Measurements from ENCODE around the gene THAP11.

Gene THAP11

DNA sequence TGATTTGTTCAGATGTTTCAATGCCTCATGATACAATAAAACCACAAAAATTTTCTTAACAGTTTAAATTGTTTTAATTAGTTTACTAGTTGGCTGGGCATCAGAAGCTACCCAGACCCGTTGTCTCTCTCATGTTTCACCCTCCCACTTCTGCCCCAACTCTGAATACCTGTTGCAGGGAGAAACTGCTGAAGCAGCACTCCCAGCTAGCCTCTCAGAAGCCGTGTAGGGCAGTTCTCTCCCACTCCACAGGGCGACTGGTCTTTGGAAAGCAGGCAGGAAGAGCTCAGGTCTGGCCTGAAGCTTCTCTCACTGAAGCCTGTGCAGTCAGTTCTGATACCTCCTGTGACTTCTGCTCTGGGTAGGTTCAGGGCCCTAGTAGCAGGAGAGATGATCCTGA lies 29.1 kb downstream of the THAP11 start:
- TF ChIP-seq, protein P1, sequence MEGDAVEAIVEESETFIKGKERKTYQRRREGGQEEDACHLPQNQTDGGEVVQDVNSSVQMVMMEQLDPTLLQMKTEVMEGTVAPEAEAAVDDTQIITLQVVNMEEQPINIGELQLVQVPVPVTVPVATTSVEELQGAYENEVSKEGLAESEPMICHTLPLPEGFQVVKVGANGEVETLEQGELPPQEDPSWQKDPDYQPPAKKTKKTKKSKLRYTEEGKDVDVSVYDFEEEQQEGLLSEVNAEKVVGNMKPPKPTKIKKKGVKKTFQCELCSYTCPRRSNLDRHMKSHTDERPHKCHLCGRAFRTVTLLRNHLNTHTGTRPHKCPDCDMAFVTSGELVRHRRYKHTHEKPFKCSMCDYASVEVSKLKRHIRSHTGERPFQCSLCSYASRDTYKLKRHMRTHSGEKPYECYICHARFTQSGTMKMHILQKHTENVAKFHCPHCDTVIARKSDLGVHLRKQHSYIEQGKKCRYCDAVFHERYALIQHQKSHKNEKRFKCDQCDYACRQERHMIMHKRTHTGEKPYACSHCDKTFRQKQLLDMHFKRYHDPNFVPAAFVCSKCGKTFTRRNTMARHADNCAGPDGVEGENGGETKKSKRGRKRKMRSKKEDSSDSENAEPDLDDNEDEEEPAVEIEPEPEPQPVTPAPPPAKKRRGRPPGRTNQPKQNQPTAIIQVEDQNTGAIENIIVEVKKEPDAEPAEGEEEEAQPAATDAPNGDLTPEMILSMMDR (IDR thresholded peaks at IDR 0.05; ENCODE audit: low read depth, low read length) = no peak
- DNase-seq (ENCODE audit: low read depth in 2 of 2) = no peak
- no peak overlapping the region for H3K4me3 ChIP-seq (replicated peaks in 1 of 2; ENCODE audit: low read depth in 2 of 2, low read length in 2 of 2)

DNA sequence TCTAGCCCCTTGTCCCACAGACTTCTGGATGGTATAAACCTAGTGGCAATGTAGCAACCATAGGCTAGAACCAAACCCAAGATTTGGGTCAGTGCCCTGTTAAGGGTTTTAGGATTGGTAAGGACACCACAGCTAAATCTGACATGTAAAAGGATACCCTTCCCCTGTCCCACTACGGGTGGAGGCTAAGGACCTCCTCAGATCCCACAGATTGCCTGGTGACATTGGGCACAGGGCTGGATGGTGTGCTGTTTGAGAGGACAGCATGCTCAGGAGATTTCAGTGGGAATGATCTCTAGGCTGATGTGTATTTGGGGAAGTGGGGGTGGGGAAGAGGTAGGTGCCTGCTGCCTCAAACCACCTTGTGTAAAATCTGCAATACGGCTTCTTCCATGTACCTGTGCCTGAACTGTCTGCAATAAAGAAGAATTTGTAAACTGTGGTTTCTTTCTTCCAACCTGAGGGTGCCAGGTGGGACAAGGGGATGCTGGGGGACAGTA lies 30.1 kb downstream of the THAP11 start:
- no peak for DNase-seq (ENCODE audit: low read depth in 2 of 2)
- H3K4me3 ChIP-seq (replicated peaks in 1 of 2; ENCODE audit: low read depth in 2 of 2, low read length in 2 of 2) = no peak overlapping the region
- TF ChIP-seq, protein P1 (IDR thresholded peaks at IDR 0.05; ENCODE audit: low read depth, low read length) = no peak

DNA sequence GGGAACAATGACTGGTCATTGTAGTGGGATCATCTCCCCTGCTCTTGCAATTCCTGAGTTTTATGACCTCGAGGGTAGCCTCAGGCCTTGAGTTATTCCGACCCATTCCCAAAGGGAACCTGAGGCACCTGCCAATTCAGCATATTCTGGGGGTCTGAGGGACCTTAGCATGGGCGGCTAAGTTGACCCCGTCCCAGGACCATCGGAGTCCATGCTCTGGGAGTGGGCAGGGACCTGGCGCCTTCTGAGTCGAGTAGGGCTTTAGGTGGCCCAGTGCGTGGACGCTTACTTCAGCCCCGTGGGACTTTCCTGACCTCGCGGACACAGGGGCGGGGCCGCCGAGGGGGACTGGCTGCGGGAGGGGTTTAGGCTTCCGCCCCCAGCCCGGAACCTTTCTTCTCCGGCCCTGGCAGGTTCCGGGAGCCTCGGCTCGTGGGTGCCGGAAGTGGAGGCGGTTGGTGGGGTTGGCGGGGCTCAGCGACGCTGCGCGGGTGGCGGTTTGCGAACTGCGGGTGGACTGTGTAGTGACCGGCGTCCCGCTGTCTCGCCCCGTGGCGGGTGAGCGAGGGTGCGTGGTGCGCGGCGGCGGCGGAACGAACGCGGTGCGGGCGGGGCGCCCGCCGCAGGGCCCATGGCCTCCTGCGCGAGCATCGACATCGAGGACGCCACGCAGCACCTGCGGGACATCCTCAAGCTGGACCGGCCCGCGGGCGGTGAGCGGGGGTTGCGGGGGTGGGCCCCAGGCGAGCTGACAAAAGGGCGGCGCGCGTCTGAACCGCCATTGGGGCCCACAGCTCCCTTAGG lies 30.7 kb downstream of the THAP11 start, which contains the start of gene EDC4:
EDC4 (plus strand) TSS at position 422 of the 804 bp plus-strand sequence; CDS start at position 632, 210 bp downstream.
- H3K4me3 ChIP-seq (replicated peaks in 1 of 2; ENCODE audit: low read depth in 2 of 2, low read length in 2 of 2) = peak within 1 kb of the TSS; percentile 91 to 93
- peak; percentile 83 for DNase-seq (ENCODE audit: low read depth in 2 of 2)
- TF ChIP-seq, protein P1 (IDR thresholded peaks at IDR 0.05; ENCODE audit: low read depth, low read length) = no peak

DNA sequence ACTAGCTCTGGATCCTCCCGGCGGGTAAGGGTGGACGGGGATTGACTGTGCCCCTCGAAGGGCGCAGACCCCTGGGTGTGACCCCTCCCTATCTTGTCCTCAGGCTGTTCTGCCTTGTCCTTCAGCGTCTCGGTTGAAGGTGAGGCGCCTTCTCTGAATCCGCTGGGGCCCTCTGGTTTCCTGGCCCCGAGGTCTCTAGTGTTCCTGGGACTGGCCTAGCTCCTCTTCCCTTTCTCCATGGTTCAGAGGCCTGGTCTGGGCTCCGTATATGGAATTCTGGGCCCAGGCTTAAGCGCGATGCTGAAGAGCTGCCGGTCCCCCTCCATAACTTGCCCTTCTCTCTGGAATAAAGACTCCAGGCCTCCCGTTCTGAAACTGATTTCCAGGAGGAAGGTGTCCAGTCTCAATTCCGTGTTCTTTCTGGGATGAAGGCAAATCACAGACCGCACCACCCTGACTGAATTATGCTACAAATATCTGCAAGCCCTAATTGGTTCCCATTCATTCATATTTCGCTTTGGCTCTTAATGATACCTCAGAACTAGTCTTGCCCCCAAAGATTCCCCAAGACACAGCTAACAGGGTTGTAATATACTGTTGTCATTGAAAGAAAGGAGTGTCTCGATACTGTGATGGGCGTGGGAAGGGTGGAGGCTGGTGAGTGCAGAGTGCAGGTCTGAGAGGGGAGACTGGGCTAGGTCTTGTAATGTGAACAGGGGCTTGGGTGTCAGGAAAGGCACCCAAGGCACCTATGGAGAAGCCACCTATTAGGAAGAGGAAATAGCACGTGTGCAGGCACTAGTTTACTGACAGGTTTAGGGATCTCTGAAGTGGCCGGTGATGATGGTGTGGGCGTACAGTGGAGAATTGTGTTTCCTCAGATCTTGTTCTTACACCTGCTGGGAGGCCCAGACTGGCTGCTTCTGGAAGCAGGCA lies 31.6 kb downstream of the THAP11 start:
- peak; percentile 16 to 24 for DNase-seq (ENCODE audit: low read depth in 2 of 2)
- peak overlapping the region; percentile 91 to 93 for H3K4me3 ChIP-seq (replicated peaks in 1 of 2; ENCODE audit: low read depth in 2 of 2, low read length in 2 of 2)
- TF ChIP-seq, protein P1 (IDR thresholded peaks at IDR 0.05; ENCODE audit: low read depth, low read length) = no peak

DNA sequence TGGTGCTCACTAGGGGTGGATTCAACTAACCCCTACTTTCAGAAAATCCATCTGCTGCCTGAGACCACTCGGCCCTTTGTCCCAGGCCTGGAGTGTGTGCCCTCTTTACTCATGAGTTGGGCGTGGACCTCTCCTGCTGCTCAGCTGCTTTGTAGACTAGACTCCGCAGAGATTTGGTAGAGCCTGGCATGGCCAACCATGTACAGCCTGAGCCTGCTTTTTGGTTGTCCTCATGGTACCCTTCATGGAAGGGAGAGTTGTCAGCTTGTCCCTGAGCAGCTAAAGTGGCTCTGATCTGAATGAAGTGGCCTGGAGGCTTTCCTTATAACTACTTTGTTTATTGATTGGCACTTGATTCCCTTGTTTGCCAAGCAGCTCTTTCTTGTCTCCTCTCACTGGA lies 32.3 kb downstream of the THAP11 start:
- DNase-seq (ENCODE audit: low read depth in 2 of 2) = no peak
- TF ChIP-seq, protein P1 (IDR thresholded peaks at IDR 0.05; ENCODE audit: low read depth, low read length) = no peak

DNA sequence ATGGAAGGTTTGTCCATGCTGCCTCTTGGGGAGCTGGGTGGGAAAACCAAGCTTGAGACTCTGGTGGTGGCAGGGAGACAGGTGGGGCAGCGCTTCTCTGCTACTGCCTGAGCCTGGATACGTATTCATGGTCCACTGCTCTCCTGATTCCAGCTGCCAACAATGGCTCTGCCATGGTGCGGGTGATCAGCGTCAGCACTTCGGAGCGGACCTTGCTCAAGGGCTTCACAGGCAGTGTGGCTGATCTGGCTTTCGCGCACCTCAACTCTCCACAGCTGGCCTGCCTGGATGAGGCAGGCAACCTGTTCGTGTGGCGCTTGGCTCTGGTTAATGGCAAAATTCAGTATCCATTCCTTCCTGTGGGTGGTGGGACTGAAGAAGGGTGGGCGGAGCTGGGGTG lies 34.9 kb downstream of the THAP11 start:
- no peak overlapping the region for H3K4me3 ChIP-seq (replicated peaks in 1 of 2; ENCODE audit: low read depth in 2 of 2, low read length in 2 of 2)
- DNase-seq (ENCODE audit: low read depth in 2 of 2) = no peak
- TF ChIP-seq, protein P1 (IDR thresholded peaks at IDR 0.05; ENCODE audit: low read depth, low read length) = no peak

More for the DNA sequence above, 32.3 kb downstream of the THAP11 start:
- H3K4me3 ChIP-seq (replicated peaks in 1 of 2; ENCODE audit: low read depth in 2 of 2, low read length in 2 of 2) = peak overlapping the region; percentile 91 to 93

Measured in cardiac fibroblast (primary cell).